DMS 273 treated with DMSO at 0.1 percent for 48 hours (cell line): ENCODE data around the gene NTN1.

Source experiments
- DNase-seq: peaks from one replicate; lab custom pipeline; 2025; lab: John Stamatoyannopoulos, UW

The NTN1 gene

GRCh38 chr17:9218064-9218635 is 196.8 kb downstream of the NTN1 start:
- no peak for DNase-seq

- no peak for DNase-seq
Measured at GRCh38 chr17:9218911-9219310, 197.6 kb downstream of the NTN1 start.

- DNase-seq = no peak
Measured at GRCh38 chr17:9219631-9220397, 198.5 kb downstream of the NTN1 start.

GRCh38 chr17:9220398-9221146 is 199.3 kb downstream of the NTN1 start:
- no peak for DNase-seq

- no peak for DNase-seq
Measured at GRCh38 chr17:9221147-9221921, 200.0 kb downstream of the NTN1 start.

GRCh38 chr17:9221922-9222180 is 200.5 kb downstream of the NTN1 start:
- DNase-seq = no peak

- no peak for DNase-seq
Measured at GRCh38 chr17:9223531-9223930, 202.2 kb downstream of the NTN1 start.

- no peak for DNase-seq
Measured at GRCh38 chr17:9224485-9224884, 203.2 kb downstream of the NTN1 start.

GRCh38 chr17:9225305-9226101 is 204.2 kb downstream of the NTN1 start:
- DNase-seq = no peak

- no peak for DNase-seq
Measured at GRCh38 chr17:9226130-9226793, 205.0 kb downstream of the NTN1 start.

GRCh38 chr17:9226794-9227135 is 205.5 kb downstream of the NTN1 start:
- DNase-seq = no peak

- no peak for DNase-seq
Measured at GRCh38 chr17:9227819-9228407, 206.6 kb downstream of the NTN1 start.

GRCh38 chr17:9228408-9229159 is 207.3 kb downstream of the NTN1 start:
- DNase-seq = no peak

GRCh38 chr17:9229160-9229825 is 208.0 kb downstream of the NTN1 start:
- DNase-seq = no peak

GRCh38 chr17:9229826-9230201 is 208.5 kb downstream of the NTN1 start:
- DNase-seq = no peak

GRCh38 chr17:9230346-9230745 is 209.0 kb downstream of the NTN1 start:
- DNase-seq = no peak

- no peak for DNase-seq
Measured at GRCh38 chr17:9230861-9231260, 209.6 kb downstream of the NTN1 start.

- DNase-seq = no peak
Measured at GRCh38 chr17:9231449-9232154, 210.3 kb downstream of the NTN1 start.

- no peak for DNase-seq
Measured at GRCh38 chr17:9232155-9232475, 210.8 kb downstream of the NTN1 start.
